A673 (cell line): ENCODE measurements around the gene ADAMTS12. TPM values are rescaled to one million over a fixed set of nuclear protein-coding genes. Genes with fewer than 3 reads are reported as not detected.
A peak's percentile ranks its signal among the peaks of the same experiment; 100 is the strongest.

Source experiments
- BruUV-seq: library from RNA; stranded (reverse); fragments of 400-500 nt; replicated peaks from 2 replicates; lab custom pipeline; 2021; lab: Mats Ljungman, UMichigan
- CTCF ChIA-PET: fragments of 300-600 bp; sonication (Branson Sonifier 250); formaldehyde crosslinking; loops from one replicate; lab custom pipeline; 2022; ENCODE audit warnings: antibody characterized with exemption; lab: Charles Lee
- POLR2A ChIA-PET: fragments of 300-600 bp; sonication (Branson Sonifier 250); formaldehyde crosslinking; loops from one replicate; lab custom pipeline; 2022; ENCODE audit warnings: antibody characterized with exemption; ENCODE audit not compliant: low non-redundant PET; lab: Charles Lee
- DNase-seq: peaks from one replicate; pipeline ENCODE4 v3.0.0-alpha.2; 2015; ENCODE audit warnings: low spot score
- H3K27ac ChIP-seq: fragments of 200-600 bp; sonication (generic); 2 replicates; pipeline ENCODE4 v1.5.1; 2016; ENCODE audit warnings: mixed run types, low read depth, mild to moderate bottlenecking, mixed read lengths, antibody characterized with exemption, low read length; ENCODE audit not compliant: poor library complexity, severe bottlenecking
- H3K27me3 ChIP-seq: fragments of 200-600 bp; sonication (generic); replicated peaks from 2 replicates; pipeline ENCODE4 v1.6.1; 2017; ENCODE audit warnings: mixed run types, low read depth, mild to moderate bottlenecking, mixed read lengths, antibody characterized with exemption, low read length; ENCODE audit not compliant: insufficient read depth, poor library complexity
- H3K36me3 ChIP-seq: fragments of 200-600 bp; sonication (generic); 2 replicates; pipeline ENCODE4 v1.6.1; 2016; ENCODE audit warnings: mixed run types, mild to moderate bottlenecking, mixed read lengths, antibody characterized with exemption, low read length; ENCODE audit not compliant: insufficient read depth, poor library complexity, severe bottlenecking
- H3K4me1 ChIP-seq: fragments of 200-600 bp; sonication (generic); 2 replicates; pipeline ENCODE4 v1.6.1; 2017; ENCODE audit warnings: mixed run types, mild to moderate bottlenecking, mixed read lengths, antibody characterized with exemption, low read length; ENCODE audit not compliant: insufficient read depth, poor library complexity, severe bottlenecking
- H3K4me3 ChIP-seq: fragments of 200-600 bp; sonication (generic); 2 replicates; pipeline ENCODE4 v1.5.1; 2016; ENCODE audit warnings: low read depth, mixed run types, mild to moderate bottlenecking, mixed read lengths, low read length; ENCODE audit not compliant: poor library complexity, severe bottlenecking
- H3K9me3 ChIP-seq: fragments of 200-600 bp; sonication (generic); 2 replicates; pipeline ENCODE4 v1.6.1; 2016; ENCODE audit warnings: mixed run types, low read depth, mild to moderate bottlenecking, mixed read lengths, antibody characterized with exemption, low read length; ENCODE audit not compliant: poor library complexity, severe bottlenecking
- CTCF ChIP-seq: fragments of 300-800, 200-600 bp; sonication (generic); conservative IDR thresholded peaks from 2 replicates; pipeline ENCODE4 v1.5.1; 2017; ENCODE audit warnings: low read depth, mild to moderate bottlenecking, antibody characterized with exemption, low read length, moderate library complexity, mixed read lengths
- EZH2 ChIP-seq: fragments of 200-600 bp; sonication (generic); IDR thresholded peaks from 2 replicates; pipeline ENCODE4 v1.6.1; 2017; ENCODE audit warnings: borderline replicate concordance, low read depth, mild to moderate bottlenecking, mixed read lengths, antibody characterized with exemption, low read length; ENCODE audit not compliant: poor library complexity, severe bottlenecking
- intact Hi-C: fragments of 100-400 bp; cut with micrococcal nuclease; formaldehyde crosslinking; loops from one replicate; pipeline ENCODE4 v1.10.0; 2022; ENCODE audit not compliant: unreplicated experiment
- total RNA-seq: library from RNA; stranded (reverse); gene quantifications from 2 replicates; pipeline ENCODE4 v1.2.3, GENCODE V29; 2021

Gene ADAMTS12
- total RNA-seq, 1 experiment from 2014 or later = 0.84 TPM

- Histone ChIP-seq H3K4me1 (no peaks in the 10 kb centered on the region), H3K27me3 (no peaks in the 10 kb centered on the region), H3K36me3 (no peaks in the 10 kb centered on the region), H3K4me3 (no peak overlapping the region), H3K9me3 (no peaks in the 10 kb centered on the region), H3K27ac (no peak overlapping the region)
- no TSS peak for BruUV-seq
- ChIA-PET POLR2A (no interaction called here), CTCF (no interaction called here)
- intact Hi-C loops = no loop called here
- TF ChIP-seq CTCF (no peak), EZH2 (no peak)
- DNase-seq = peak; percentile 8
These were observed 297.8 kb downstream of the ADAMTS12 start for GRCh38 chr5:33594006-33594405.

GRCh38 chr5:33592245-33592644 lies 299.5 kb downstream of the ADAMTS12 start:
- H3K36me3 ChIP-seq = no peaks in the 10 kb centered on the region
- intact Hi-C loops = no loop called here
- POLR2A ChIA-PET = interaction anchor here (0.6 kb wide), 1 partner anchor 12 kb away, joined by 4 read pairs; no protein-coding TSS in a partner anchor
- H3K9me3 ChIP-seq = no peaks in the 10 kb centered on the region
- CTCF ChIA-PET = no interaction called here
- no peak overlapping the region for H3K4me3 ChIP-seq
- H3K27me3 ChIP-seq = no peaks in the 10 kb centered on the region
- no TSS peak for BruUV-seq
- no peak for DNase-seq
- no peaks in the 10 kb centered on the region for H3K4me1 ChIP-seq
- no peak overlapping the region for H3K27ac ChIP-seq
- TF ChIP-seq CTCF (no peak), EZH2 (no peak)

- TF ChIP-seq EZH2 (no peak), CTCF (peak; percentile 80)
- ChIA-PET CTCF (interaction anchor here (0.7 to 1.6 kb wide), 4 partner anchors 203 to 381 kb away, joined by 3 to 15 read pairs (median 4); partner anchors contain the start of gene RXFP3), POLR2A (interaction anchor here (0.6 kb wide), 1 partner anchor 103 kb away, joined by 19 read pairs; no protein-coding TSS in a partner anchor)
- no peak overlapping the region for H3K4me3 ChIP-seq
- H3K4me1 ChIP-seq = no peaks in the 10 kb centered on the region
- no peak overlapping the region for H3K27ac ChIP-seq
- H3K27me3 ChIP-seq = no peaks in the 10 kb centered on the region
- no peaks in the 10 kb centered on the region for H3K9me3 ChIP-seq
- DNase-seq = peak; percentile 72
- no TSS peak for BruUV-seq
- H3K36me3 ChIP-seq = no peaks in the 10 kb centered on the region
- intact Hi-C loops = loop anchor here (2.0 kb wide), 1 partner anchor 346 kb away; no protein-coding TSS in a partner anchor
These were observed 303.0 kb downstream of the ADAMTS12 start for GRCh38 chr5:33588654-33589372.
